GM21737 (cell line): Measurements from ENCODE around the gene FICD.
"Not testable (repeated sequence)": the region's sequence is repeated elsewhere in the genome, so short reads cannot be mapped to it uniquely, and the experiment has no call there.

ENCODE experiments used
- ATAC-seq: cut with Tn5 transposase; IDR thresholded peaks from one replicate; pipeline ENCODE4 v1.9.1; 2021; ENCODE audit warnings: mild to moderate bottlenecking, moderate library complexity; ENCODE audit not compliant: unreplicated experiment

FICD gene

DNA sequence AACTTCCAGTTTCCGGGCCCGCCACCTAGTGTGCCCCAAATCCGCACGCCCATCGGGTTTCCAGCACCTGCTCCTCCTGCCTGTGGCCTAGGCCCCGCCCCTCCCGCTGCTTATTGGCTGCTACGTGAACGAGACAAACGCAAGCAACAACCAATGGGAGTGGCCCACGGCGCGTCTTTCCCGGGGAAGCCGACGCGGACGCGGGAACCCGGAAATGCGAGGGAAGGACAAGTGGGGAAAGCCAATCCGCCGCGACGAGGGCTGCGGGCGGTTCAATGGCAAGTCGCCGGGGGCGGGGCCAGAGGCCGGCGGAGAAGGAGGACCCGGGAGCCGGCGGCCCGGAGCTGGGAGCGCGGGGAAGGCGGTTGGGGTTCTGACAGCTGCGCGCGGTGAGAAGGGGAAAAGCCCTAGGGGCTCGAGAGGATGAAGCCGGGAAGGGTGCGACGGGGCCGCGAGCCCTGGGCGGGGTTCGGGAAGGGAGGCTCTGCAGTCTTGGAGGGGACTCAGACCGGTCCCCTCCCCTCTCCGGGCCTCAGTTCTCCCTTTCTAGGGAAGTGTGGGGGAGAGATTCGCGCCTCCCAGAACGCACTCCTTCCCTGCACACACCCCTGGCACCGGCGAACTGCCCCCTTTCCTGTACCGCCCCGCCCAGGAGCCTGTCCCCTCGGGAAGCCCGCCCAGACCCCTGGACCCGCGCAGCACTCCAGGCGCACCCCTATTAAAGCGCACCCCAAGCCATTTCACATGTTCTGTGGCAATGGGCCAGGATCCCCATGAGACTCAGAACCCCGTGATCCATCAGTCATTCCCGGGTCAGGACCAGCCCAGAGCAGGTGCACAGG is at the start of gene FICD:
Gene FICD, plus strand, starts transcription at position 305 of the 842 bp plus-strand sequence. CDS start 1,696 bp downstream, outside the sequence.
- ATAC-seq, result peak; percentile 89

DNA sequence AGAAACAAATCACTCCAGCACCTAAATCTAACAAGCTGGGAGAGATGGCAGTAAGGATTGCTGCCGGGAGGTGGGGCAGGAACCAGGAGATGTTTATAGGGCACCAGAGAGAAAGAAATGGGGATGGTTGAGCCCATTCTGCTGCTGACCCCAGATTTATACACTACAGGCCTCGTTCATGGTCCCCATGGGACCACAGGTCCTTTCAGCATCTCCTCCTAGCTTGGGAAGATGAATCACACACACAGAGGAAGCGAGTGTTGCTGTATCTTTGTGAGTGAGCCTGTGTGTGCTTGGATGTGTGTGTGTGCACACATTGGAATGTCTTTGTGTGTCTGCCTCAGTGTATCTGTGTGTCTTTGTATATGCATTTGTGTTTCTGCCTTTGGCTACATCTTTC is 49.7 kb upstream of the FICD start:
- no peak for ATAC-seq

- ATAC-seq, result no peak
These were observed 46.7 kb upstream of the FICD start for GRCh38 chr12:108468196-108468968.

DNA sequence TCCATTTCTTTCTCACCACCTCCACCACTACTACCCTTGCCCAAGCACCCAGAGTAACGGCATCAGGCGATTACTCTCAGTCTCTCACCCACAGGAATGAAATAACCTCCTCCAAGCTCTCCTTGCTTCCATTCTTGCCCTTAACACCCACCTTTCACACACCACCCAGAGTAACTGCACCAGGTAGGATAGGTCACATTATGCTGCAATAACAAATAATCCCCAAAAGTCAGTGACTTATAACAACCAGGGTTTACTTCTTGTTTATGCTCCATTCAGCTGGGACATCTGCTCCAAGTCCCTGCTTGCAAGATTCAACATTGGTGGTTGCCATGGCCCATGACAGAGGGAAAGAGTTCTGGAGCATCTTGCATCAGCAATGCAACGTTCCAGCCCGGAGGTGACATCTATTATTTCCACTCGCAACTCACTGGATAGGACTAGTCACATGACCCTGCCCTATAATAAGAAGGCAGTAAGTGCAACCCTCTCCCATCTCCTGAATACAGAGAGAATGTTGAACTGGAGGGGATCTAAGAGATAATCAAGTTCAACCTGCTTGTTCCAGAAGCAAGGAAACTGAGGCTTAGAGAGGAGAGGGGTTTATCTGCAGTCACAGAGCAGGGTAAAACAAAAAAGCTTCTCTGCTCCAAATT is 41.5 kb upstream of the FICD start:
- no peak for ATAC-seq

- no peak for ATAC-seq
These were observed 39.7 kb upstream of the FICD start for GRCh38 chr12:108475396-108475795.

DNA sequence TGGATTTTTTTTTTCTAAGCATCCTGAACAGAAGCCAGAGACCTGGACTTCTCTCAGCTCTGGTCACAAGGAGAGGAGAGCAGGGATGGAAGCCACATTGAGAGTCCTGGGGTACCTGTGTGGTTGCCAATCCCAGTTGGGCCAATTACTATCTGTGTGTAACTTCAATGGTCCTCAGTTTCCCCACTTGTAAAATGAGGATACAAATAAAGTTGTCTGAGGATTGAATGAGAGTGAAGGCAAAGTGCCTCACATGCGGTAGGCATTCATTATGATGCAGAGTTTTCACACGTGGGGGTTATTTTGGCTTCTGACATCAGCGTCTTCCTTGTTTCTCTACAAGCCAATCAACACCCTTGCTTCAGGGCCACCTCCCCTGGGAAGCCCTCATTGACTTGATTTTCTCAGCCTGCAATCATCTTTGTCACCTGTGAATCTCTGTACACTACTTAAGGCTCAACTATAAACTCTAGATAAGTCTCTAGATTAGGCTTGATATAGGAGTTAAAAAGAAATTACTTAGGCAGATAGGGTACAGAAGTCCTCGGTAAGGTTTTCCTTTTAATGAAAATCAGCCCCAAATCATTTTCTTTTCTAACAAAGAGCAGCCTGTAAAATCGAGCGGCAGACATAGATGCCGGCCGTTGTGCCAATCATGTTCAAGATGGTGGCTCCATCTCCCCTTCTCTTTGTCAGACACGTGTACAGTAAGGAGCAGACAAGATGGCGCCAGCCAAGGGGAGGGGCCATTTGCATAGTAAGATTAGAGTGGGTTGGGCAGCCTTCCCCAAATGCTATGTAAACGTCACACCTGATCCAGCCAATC is 37.8 kb upstream of the FICD start:
- ATAC-seq, result no peak

- no peak for ATAC-seq
These were observed 37.2 kb upstream of the FICD start for GRCh38 chr12:108477881-108478259.

DNA sequence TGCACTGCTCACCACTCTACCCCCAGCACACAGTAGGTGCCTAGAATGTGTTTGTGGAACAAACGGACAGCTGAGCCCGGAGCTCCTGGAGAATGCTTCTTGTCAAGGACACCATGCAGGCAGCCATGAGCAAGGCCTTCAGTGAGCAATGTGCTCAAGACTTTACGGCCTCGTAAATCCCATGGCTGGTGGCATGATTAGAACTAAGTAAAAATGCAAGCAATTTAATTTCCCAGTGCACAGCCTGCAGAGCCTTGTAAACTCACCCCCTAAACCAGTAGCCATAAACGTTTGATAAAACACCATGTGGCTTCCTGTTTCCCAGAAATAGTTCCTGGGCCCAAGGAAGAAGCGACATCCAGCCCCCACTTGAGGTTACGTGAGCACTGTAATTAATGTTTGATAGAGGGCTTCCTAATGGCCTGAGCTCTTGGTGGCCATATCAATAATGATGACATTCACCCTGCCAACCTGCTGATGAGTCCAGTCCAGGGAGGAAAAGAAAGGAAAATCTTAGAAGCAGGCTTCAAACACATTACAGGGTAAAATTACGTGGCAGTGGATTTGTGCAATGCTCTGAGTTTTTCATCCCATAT is 36.4 kb upstream of the FICD start:
- ATAC-seq, result no peak

DNA sequence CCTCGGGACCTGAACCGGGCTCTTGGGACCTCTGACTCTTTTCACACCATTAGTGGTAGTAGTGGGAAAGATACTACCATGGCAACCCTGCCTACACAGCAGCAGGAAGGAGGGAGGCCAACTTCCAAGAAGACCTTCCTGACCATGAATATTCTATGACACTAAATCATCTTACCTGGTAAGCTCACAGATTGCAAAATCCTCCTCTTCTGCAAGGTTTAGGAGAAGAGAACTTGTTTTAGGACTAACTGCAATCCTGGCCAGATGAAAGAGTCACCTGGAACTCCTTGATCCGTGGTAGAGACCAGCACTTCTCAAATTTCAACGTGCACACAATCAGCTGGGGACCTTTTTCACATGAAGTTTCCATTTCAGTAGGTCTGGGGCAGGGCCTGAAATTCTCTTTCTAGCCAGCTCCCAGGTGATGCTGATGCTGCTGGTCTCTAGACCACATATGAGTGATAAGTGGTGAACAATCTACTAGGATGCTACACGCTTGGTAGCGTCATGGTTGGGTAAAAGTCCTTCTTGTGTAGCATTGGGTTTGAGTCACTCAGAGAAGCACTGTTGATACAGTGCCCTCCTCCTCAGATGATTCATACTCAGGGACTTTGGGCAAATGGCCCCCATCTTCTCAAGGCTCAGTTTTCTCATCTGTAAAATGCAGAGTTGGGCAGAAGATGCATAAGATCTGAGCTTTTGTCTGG is 35.6 kb upstream of the FICD start:
- ATAC-seq, result no peak

- ATAC-seq, result no peak
These were observed 32.3 kb upstream of the FICD start for GRCh38 chr12:108482717-108483212.

GRCh38 chr12:108483213-108484059 is 31.6 kb upstream of the FICD start:
- ATAC-seq, result no peak

- no peak for ATAC-seq
These were observed 30.6 kb upstream of the FICD start for GRCh38 chr12:108484431-108484830.

- ATAC-seq, result no peak
These were observed 30.2 kb upstream of the FICD start for GRCh38 chr12:108484845-108485244.

DNA sequence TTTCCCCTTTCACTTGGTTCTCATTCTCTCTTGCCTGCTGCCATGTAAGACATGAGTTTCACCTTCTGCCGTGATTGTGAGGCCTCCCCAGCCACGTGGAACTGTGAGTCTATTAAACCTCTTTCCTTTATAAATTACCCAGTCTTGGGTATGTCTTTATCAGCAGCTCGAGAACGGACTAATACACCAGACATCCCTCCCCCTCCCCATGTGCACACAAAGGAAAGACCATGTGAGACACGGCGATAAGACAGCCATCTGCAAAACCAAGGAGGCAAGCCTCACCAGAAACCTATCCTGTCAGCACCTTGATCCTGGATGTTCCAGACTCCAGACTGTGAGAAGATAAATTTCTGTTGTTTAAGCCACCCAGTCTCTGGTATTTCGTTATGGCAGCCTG is 29.7 kb upstream of the FICD start:
- ATAC-seq, result not testable (repeated sequence)

GRCh38 chr12:108487029-108487428 is 28.0 kb upstream of the FICD start:
- ATAC-seq, result not testable (repeated sequence)

GRCh38 chr12:108491256-108491655 is 23.8 kb upstream of the FICD start:
- no peak for ATAC-seq

DNA sequence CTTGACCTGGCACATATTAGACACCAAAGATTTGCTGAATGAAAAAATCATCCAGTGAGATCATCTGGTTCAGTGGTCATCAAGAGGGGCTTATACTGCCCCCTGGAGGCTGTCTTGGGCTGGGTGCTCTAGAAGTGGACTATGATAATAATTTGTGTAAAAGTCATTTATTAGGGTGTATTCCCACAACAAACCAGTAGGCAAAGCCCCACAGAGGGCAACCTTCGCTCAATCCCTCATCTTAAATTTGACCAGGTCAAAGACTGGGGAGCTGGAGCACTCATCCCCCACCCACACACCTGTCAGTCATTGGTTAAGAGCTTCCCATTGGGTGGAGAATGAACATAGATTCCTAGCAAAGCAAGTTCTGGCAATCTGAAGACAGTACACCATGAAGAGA is 20.0 kb upstream of the FICD start:
- ATAC-seq, result no peak

DNA sequence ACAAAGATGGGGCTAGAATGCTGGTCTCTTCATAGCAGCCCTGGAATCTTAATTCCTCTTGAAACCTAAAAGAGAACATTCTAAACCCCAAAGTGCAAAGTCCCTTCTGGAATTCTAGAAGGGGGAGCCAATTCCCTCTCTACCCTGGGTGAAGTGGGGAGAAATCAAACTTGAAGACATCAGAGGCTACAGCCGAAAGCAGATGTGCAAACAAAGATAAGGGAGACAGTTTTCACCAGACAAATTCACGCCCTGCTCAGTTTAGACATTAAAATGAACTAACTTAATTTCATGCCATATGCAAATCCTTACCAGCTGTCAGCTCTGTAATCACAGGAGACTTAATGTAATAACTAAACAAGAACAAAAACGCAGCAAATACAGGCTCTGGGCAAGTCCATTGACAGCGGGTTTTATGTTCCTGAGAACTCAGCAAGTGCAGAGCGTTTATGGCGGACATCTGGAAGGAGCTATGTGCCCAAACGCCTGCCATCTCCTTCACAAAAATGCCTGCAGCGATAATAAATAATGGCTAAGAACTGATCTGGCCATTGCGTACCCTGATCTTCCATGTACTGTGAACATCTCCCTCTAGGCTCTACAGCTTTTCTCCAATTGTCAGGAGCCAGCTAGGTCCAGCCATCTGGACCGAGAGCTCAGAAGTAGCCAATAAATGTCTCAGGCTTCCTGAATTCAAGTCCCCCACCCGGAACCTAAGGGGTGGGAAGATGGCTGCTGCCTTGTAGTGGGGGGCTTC is 19.1 kb upstream of the FICD start:
- ATAC-seq, result no peak
